ENCODE results near the gene EIF4G1.

The EIF4G1 gene

DNA sequence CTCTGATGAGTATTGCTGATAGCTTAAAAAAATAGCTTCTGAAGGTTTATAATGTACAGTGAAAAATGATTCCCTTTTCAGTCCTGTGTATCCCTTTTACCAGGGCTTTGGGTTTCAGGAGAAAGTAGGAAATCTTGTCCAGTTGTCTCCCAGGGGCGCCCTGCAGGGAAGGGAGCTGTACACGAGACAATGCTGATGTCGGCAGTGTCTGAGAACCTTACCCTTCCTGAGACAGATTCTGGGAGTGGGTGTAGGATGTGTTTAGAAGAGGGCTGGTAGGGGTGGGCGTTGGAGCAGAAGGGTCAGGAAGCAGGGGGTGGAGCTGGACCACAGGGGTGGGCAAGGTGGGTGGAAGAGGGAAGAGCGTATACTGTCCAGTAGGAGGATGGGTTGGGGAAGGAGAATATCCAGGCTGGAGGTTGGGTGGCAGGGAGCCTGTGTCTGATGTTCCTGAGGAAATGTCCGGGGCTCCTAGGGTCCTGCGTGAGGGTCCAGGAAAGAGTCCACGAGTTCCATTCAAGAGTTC, 58.0 kb downstream of the EIF4G1 start:
- no peak for FAIRE-seq

DNA sequence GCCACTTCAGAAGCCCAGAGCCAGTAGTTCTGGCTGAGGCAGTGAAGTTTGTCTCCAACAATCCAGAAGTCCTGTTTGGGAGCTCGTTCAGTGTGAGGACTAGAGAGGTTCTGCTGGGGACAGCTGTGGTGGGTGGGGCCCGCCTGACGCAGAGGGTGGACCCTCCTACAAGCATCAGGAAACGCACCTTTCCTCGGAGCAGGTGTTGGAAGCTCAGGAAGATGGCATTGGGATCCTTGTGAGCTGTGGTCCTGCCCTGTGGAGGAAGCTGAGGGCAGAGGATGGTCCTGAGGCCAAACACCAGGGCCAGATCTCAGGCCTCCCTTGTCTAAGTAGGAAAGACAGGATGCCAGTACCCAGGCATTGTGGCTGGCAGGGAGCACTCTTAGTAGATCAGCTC, 58.5 kb downstream of the EIF4G1 start:
- DNase-seq (ENCODE audit: insufficient read length, low spot score), result no peak
- no peak for TF ChIP-seq PAX5 (IDR thresholded peaks at IDR 0.05; ENCODE audit: insufficient read depth, low read length, severe bottlenecking)
- TF ChIP-seq POU2F2 (IDR thresholded peaks at IDR 0.05; ENCODE audit: low read depth, low read length), result no peak
- no peak for TF ChIP-seq SPI1 (IDR thresholded peaks at IDR 0.05; ENCODE audit: low read depth, low read length)
- TF ChIP-seq POLR2AphosphoS5 (IDR thresholded peaks at IDR 0.05; ENCODE audit: low read depth, low read length), result no peak
- TF ChIP-seq POLR2A (IDR thresholded peaks at IDR 0.05; ENCODE audit: low read depth, low read length), result no peak
- TF ChIP-seq TAF1 (IDR thresholded peaks at IDR 0.05; ENCODE audit: low read depth, low read length), result no peak
- FAIRE-seq, result no peak

More for the DNA sequence above, 58.0 kb downstream of the EIF4G1 start:
- TF ChIP-seq PAX5 (IDR thresholded peaks at IDR 0.05; ENCODE audit: insufficient read depth, low read length, severe bottlenecking) (no peak), POU2F2 (IDR thresholded peaks at IDR 0.05; ENCODE audit: low read depth, low read length) (no peak), POLR2AphosphoS5 (IDR thresholded peaks at IDR 0.05; ENCODE audit: low read depth, low read length) (no peak), SPI1 (IDR thresholded peaks at IDR 0.05; ENCODE audit: low read depth, low read length) (no peak), TAF1 (IDR thresholded peaks at IDR 0.05; ENCODE audit: low read depth, low read length) (no peak), POLR2A (IDR thresholded peaks at IDR 0.05; ENCODE audit: low read depth, low read length) (no peak)
- DNase-seq (ENCODE audit: insufficient read length, low spot score), result no peak

DNA sequence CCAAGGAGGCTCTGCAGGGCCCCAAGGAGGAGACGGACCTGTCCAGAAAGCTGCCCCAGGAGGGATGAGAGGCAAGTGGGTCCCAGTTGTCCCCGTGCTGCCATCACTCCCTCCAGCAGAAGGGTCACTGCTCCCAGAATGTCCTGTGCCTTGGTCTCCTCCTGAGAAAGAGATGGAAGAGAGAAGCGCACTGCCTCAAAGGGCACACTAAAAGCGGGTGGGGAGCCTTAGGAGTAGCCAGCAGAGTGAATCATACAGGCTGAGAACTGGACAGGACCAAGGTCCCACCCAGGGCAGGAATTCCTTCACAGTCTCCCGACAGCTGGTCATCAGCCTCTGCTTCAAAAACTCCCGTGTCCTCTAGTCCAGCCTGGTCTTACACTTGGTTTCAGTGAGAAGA, 59.0 kb downstream of the EIF4G1 start:
- no peak for FAIRE-seq
- no peak for TF ChIP-seq POLR2AphosphoS5 (IDR thresholded peaks at IDR 0.05; ENCODE audit: low read depth, low read length)
- no peak for TF ChIP-seq SPI1 (IDR thresholded peaks at IDR 0.05; ENCODE audit: low read depth, low read length)
- TF ChIP-seq POU2F2 (IDR thresholded peaks at IDR 0.05; ENCODE audit: low read depth, low read length), result no peak
- TF ChIP-seq POLR2A (IDR thresholded peaks at IDR 0.05; ENCODE audit: low read depth, low read length), result no peak
- no peak for TF ChIP-seq TAF1 (IDR thresholded peaks at IDR 0.05; ENCODE audit: low read depth, low read length)
- TF ChIP-seq PAX5 (IDR thresholded peaks at IDR 0.05; ENCODE audit: insufficient read depth, low read length, severe bottlenecking), result no peak
- DNase-seq (ENCODE audit: insufficient read length, low spot score), result no peak

DNA sequence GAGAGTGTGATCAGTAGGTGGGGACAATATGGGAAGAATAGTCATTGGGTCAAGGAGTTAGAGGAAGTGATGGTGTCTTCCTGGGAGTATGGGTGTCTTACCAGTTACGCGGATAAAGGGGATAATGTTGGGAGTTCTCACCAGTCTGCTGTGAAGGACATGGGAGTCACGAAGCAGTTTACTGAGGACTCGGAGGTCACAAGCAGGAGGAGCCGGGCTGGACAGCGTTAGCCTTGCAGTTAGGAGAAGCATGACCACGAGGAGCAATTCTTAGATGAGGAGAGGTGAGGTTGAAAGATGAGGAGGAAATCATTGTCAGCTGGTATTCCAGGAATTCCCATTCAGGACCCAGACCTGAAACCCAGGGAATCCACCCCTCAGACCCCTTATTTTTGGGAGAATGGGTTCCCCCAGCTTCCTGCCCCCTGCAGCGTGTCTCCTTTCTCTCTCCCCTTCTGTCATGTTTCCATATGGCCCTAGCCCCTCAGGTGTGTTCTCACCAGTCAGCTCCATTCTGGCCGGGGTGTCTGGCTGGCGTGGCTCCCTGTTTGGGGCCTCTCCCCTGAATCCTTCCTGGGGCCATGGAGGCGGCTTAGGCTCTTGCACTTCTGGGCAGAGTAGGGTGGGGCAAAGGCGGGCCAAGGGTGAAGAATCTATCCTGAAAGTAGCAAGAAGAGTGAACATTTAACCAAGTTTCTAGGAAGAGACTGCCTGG, 61.5 kb downstream of the EIF4G1 start:
- DNase-seq (ENCODE audit: insufficient read length, low spot score), result no peak
- FAIRE-seq, result no peak
- TF ChIP-seq POLR2A (IDR thresholded peaks at IDR 0.05; ENCODE audit: low read depth, low read length) (no peak), TAF1 (IDR thresholded peaks at IDR 0.05; ENCODE audit: low read depth, low read length) (no peak), POLR2AphosphoS5 (IDR thresholded peaks at IDR 0.05; ENCODE audit: low read depth, low read length) (no peak), PAX5 (IDR thresholded peaks at IDR 0.05; ENCODE audit: insufficient read depth, low read length, severe bottlenecking) (no peak), POU2F2 (IDR thresholded peaks at IDR 0.05; ENCODE audit: low read depth, low read length) (no peak), SPI1 (IDR thresholded peaks at IDR 0.05; ENCODE audit: low read depth, low read length) (no peak)

DNA sequence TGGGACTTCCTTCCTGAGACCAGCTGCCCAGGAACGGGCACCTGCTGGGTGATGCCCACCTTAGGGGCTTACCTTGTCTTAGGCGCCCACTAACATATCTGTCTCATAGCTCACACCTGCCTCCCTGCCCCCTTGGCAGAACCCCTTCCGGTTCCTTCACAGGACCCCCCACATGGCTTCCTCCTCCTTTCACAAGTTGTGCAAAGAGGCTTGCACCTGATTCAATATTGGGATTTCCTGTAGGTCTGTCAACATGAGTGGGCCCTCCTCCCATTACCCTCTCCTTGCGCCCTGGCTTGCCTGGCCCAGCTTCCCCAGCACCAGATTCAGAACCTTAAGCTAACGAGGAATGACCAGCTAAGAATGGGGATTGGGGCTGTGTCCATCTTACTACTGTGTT, 63.0 kb downstream of the EIF4G1 start:
- TF ChIP-seq TAF1 (IDR thresholded peaks at IDR 0.05; ENCODE audit: low read depth, low read length) (no peak), PAX5 (IDR thresholded peaks at IDR 0.05; ENCODE audit: insufficient read depth, low read length, severe bottlenecking) (no peak), SPI1 (IDR thresholded peaks at IDR 0.05; ENCODE audit: low read depth, low read length) (no peak), POLR2AphosphoS5 (IDR thresholded peaks at IDR 0.05; ENCODE audit: low read depth, low read length) (no peak), POLR2A (IDR thresholded peaks at IDR 0.05; ENCODE audit: low read depth, low read length) (no peak), POU2F2 (IDR thresholded peaks at IDR 0.05; ENCODE audit: low read depth, low read length) (no peak)
- no peak for DNase-seq (ENCODE audit: insufficient read length, low spot score)
- FAIRE-seq, result no peak

DNA sequence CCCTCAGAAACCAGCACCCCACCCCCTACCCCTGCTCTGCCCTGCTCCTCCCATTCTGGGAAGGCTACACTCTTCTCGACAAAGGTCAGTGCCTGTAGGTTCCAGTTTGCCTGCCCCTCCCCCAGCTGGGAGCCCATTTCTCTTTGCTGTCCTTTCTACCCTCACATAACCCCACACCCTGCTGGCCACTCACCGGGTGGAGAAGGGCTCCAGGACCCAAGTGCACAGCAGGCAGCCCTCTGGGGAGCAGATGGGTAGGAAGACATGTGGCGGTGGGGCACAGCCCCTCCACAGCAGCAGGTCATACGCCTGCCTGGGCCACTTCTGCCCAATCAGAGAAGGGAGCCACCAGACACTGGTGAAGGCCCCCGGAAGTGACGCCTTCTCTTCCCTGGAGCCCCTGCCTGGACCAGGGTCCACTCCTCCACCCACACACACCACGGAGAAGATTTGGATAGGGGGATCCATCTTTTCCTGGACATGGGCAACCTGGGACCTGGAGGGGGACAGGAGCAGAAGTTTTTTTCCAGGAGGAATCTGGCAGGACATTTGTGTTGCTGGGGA, 63.6 kb downstream of the EIF4G1 start, which contains the start of gene THPO:
Gene THPO (minus strand): TSS at position 326 of the 564 bp plus-strand sequence. CDS start 1,948 bp downstream, outside the sequence.
- DNase-seq (ENCODE audit: insufficient read length, low spot score) (no peak), FAIRE-seq (no peak)
- TF ChIP-seq PAX5 (IDR thresholded peaks at IDR 0.05; ENCODE audit: insufficient read depth, low read length, severe bottlenecking) (no peak), TAF1 (IDR thresholded peaks at IDR 0.05; ENCODE audit: low read depth, low read length) (no peak), POLR2AphosphoS5 (IDR thresholded peaks at IDR 0.05; ENCODE audit: low read depth, low read length) (no peak), POLR2A (IDR thresholded peaks at IDR 0.05; ENCODE audit: low read depth, low read length) (no peak), SPI1 (IDR thresholded peaks at IDR 0.05; ENCODE audit: low read depth, low read length) (no peak), POU2F2 (IDR thresholded peaks at IDR 0.05; ENCODE audit: low read depth, low read length) (no peak)

DNA sequence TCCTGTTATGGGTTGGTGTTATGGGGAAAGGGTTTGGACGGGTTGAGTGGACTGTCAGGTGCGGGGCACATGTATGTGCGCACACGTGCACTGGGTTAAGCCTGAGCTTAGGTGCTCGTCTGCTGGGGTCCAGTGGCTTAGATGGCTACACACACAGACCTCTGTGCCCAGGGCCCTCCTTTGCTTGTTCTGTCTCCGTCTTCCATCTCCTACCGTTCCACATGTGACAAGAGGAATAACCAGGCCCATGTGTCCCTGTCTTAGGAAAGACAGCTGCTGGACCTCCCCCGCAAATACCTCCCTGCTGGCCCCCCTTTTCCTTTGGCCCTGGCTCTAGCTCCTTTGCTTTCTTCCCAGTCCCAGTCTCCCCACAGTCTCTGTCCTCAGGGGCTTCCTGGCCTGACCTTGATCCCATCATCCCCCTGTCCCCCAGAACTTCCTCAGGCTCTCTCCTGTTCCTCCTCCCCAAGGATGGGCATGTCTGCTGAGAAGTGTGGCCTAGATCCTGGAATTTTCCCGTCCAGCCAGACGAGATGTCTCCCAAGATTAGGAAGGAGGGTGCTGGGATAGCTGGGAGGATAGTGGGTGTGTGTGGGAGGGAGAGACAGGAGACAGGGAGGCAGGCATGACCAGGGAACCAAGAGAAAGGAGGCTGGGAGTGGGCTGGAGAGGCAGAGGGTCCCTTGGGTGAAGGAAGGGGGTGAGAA, 64.4 kb downstream of the EIF4G1 start:
- DNase-seq (ENCODE audit: insufficient read length, low spot score) (no peak), FAIRE-seq (no peak)
- no peak for TF ChIP-seq TAF1 (IDR thresholded peaks at IDR 0.05; ENCODE audit: low read depth, low read length)
- no peak for TF ChIP-seq POLR2AphosphoS5 (IDR thresholded peaks at IDR 0.05; ENCODE audit: low read depth, low read length)
- TF ChIP-seq PAX5 (IDR thresholded peaks at IDR 0.05; ENCODE audit: insufficient read depth, low read length, severe bottlenecking), result no peak
- TF ChIP-seq POU2F2 (IDR thresholded peaks at IDR 0.05; ENCODE audit: low read depth, low read length), result no peak
- no peak for TF ChIP-seq POLR2A (IDR thresholded peaks at IDR 0.05; ENCODE audit: low read depth, low read length)
- no peak for TF ChIP-seq SPI1 (IDR thresholded peaks at IDR 0.05; ENCODE audit: low read depth, low read length)

DNA sequence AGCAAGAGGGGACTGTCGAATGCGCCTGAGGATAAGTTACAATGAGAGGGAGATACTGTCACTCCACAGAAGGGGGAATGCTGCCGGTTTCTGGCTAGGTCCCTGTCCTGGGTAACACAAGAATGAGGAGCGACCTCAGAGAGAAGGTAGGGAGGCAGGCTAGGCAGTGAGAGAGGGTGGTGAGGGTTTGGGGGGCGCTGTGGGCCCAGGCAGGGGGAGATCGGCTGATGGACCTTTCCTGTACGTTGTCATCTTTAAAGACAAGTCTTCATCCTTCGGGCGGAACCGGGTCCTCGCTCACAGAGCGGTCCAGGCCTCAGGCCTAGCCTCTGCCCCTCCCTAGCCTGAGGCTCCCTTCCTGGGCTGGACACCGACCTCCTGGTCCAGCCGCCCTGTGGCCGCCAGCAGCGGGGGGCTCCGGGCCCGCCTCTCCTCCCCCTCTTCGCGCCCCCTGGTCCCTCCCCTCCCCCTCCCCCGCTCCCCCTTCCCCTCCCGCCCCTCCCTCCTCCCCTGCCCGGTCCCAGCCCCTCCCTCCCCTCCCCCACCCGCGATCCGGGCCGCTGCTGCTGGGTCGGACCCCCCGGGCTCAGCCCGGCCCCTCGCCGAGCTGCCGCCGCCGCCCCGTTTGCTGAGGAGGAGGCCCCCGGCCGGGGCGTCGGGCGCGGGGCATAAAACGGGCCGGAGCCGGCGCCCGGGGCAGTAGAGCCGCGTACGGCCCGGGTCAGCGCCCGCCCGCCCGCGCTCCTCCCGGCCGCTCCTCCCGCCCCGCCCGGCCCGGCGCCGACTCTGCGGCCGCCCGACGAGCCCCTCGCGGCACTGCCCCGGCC, 65.2 kb downstream of the EIF4G1 start, which contains the start of gene CHRD:
Gene CHRD (plus strand): TSS at position 697 of the 827 bp plus-strand sequence. CDS start 265 bp downstream, outside the sequence.
- FAIRE-seq (no peak), DNase-seq (ENCODE audit: insufficient read length, low spot score) (no peak)
- TF ChIP-seq SPI1 (IDR thresholded peaks at IDR 0.05; ENCODE audit: low read depth, low read length) (no peak), TAF1 (IDR thresholded peaks at IDR 0.05; ENCODE audit: low read depth, low read length) (no peak), POU2F2 (IDR thresholded peaks at IDR 0.05; ENCODE audit: low read depth, low read length) (no peak), POLR2A (IDR thresholded peaks at IDR 0.05; ENCODE audit: low read depth, low read length) (no peak), PAX5 (IDR thresholded peaks at IDR 0.05; ENCODE audit: insufficient read depth, low read length, severe bottlenecking) (no peak), POLR2AphosphoS5 (IDR thresholded peaks at IDR 0.05; ENCODE audit: low read depth, low read length) (no peak)
